HUDEP-2 (cell line): ENCODE measurements around the gene CCDC81.
"Not testable (repeated sequence)": the region's sequence is repeated elsewhere in the genome, so short reads cannot be mapped to it uniquely, and the experiment has no call there.

ENCODE experiments used
- DNase-seq, 76 experiments: peaks; one replicate each; lab custom pipeline; 2025; ENCODE audit not compliant: unreplicated experiment in 76 of 76; lab: John Stamatoyannopoulos, UW

Gene CCDC81

DNA sequence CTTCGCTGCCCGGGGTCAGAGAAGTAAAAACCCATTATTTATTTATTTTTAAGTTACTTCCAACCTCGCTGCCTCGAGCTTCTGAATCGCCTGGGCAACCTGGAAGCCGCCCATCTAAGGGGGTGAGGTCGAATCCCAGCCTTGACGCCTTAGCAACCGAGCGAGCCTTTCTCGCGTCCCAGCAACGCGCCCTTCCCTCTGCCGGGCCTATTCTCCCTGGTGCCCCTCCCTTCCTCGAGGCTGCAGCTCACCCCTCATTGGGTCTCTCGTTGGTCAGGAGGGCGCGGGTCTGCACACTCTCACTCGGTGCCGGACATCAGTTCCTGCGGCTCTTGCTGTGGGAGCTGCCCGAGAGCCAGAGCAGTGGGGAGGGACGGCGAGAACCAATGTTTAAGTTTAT lies at the start of gene CCDC81:
Gene CCDC81, plus strand, starts transcription at position 302 of the 400 bp plus-strand sequence. CDS start 277 bp downstream, outside the sequence.
- DNase-seq, result no peak

DNA sequence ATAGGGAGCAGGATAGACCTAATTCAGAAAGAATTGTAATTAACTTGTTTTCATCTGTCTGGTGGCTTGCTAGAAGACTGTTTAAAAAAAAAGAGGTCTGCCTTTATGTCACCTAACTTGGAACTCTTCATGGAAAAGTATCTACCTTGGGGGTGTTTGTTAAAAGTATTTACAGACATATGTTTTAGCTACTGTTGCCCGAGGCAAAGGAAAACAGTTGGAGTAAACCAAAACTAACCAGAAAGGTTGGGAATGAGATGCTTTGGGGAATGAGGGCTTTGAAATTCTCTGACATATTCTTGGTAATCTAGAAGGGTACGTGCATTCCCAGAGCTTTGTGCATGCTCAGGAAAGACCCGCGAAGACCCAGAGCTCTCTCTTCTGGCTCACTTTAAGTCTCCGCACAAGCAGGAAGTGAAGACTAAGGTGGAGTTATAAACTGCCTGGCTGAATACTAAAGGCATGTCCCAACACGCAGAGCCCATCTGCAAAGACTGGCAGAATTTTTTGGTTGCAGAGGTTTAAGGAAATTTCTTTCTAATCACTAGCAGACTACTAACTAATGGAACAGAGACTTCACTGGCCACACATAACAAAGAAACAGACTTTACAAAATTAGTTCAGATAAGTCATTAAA lies 39.4 kb upstream of the CCDC81 start:
- no peak for DNase-seq

DNA sequence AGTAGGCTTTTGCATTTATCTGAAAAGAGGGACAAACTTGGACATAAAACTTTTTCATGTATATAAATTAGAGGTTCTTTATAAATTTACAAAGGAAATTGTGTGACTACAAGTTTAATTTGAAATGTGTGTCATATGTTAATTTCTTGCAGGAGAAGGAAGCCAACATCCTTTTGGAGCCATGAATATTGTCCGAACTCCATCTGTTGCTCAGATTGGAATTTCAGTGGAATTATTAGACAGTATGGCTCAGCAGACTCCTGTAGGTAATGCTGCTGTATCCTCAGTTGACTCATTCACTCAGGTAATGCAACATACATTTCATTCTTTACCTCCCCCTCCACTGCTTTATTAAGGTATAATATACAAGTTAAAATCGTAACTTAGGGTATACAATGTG lies 37.5 kb upstream of the CCDC81 start:
- DNase-seq, result no peak

DNA sequence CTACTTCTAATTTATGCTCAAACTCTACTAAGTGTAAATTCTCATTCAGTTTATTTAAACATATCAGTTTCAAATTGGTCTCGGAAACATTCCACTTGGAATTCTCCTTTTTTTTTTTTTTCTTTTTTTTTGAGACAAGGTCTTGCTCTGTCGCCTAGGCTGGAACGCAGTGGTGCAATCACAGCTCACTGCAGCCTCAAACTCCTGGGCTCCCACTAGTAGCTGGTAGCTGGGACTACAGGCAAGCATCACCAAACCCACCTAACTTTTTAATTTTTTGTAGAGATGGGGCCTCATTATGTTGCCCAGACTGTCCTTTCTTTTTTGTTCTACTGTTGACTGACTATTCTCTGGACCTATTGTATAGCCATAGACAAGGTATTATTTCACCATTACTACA lies 33.3 kb upstream of the CCDC81 start:
- DNase-seq, result no peak

DNA sequence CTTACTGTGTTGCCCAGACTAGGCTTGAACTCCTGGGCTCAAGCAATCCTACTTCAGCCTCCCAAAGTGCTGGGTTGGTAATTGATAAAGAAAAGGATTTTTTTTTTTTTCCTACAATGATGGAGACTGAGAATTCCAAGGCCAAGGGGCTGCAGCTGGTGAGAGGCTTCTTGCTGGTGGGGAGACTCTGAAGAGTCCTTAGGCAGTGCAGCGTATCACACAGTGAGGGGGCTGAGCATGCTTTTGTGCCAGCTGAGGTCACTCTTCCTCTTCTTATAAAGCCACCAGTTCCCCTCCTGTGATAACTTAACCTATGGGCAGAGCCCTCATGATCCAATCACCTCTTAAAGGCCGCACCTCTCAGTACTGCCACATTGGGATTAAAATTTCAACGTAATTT lies 28.2 kb upstream of the CCDC81 start:
- DNase-seq, result no peak

DNA sequence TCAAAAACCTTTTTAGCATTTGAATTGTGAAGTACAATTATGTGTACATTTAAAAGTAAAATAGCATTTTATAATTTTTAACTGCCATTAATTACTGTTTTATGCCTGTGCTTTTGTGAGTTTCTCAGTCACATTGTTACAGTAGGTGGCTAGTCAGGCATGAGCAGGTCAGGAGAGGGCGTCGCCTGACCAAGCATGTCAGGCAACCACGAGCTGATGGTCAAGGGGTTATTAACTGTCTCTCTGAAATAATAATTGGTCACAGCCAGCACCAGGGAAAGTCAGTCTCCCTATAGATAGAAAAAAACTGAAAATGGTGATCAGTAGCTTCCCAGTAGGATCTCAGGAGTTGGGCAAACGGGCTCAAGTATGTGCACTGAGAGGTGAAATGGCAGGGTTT lies 19.4 kb upstream of the CCDC81 start:
- DNase-seq, result no peak

DNA sequence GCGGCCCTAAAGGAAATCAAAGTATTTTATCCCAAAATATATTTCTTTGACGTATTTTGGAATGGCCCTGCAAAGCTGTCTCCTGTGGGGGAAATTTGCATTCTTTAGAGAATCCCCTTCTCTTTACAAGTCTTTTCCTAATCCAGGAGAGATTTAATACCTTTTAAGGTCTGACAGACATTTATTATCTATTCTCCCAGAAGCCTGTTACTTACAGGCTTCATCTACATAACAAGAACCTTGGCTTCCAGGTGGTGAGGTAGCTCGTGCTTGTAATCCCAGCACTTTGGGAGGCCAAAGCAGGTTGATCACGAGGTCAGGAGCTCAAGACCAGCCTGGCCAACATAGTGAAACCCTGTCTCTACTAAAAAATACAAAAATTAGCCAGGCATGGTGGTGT lies 17.3 kb upstream of the CCDC81 start:
- not testable (repeated sequence) for DNase-seq

DNA sequence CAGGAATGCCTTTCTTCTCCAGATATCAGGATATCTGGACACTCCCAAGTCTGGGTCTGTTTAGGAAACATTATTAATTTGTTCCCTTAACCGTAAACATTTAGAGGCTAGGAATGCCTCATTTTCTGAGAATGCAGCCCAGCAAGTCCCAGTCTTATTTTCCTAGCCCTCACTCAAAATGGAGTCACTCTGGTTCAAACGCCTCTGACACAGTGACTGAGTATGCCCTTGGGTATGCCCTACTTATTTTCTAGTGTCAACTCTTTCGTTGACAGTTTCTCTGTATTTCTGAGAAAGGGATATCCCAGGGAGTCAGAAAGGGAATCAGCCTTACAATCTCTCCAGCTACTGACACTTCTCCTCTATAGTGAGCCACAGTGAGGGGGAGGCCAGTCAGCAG lies 16.0 kb upstream of the CCDC81 start:
- DNase-seq, result no peak

DNA sequence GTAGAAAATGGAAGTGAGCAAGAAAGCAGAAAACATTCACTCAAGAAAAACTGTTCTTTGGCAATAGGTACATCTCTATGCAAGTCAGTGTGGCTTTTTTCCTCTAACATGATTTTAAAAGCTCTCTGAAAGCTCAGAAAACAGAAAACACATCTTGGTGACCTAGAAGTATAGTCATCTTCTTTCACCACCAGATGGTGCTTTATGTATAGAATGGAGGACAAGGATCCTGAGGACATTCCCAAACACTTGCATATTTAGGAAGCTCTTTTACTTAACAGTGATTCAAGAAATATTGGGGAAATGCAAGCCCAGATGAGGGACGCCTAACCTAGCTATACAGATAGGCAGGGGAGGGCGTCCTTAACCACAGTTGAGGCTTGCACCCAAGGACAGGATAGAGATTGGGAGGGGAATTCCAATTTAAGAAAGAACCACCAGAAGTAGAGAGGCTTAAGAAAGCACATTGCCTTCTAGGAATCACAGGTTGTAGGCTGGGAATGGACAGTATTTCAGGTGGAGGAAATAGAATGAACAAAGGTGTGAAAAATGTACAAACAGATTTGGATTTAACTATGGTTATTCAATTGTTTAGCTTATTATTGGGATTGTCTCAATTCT lies 13.8 kb upstream of the CCDC81 start:
- DNase-seq, result no peak

DNA sequence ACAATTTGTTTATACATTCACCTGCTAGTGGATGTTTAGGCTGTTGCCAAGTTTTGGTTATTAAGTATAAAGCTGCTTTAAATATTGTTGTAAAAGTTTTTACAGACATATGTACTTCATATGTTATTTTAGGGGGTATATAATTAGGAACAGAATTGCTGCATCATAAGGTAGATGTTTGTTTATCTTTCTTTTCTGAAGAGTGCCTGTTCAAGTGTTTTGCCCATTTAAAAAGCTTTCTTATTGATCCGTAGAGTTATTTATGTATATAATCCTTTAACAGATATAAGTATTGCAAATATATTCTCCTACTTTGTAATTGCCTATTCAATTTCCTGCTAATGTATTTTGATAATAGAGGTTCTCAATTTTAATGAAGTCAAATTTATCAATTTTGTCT lies 11.3 kb upstream of the CCDC81 start:
- DNase-seq, result no peak

DNA sequence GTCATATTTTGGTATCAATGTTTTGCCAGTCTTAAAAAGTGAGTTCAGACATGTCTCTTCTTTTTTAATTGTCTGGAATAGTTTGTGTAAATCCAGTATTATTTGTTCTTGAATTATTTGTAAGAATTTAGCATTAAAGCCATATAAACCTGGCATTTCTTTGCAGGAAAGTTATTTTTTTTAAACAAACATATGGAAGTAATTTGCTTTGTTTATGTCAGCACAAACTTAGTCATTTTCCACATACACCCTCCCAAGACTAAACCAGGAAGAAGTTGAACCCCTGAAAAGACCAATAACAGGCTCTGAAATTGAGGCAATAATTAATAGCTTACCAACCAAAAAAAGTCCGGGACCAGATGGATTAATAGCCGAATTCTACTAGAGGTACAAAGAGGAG lies 9.1 kb upstream of the CCDC81 start:
- DNase-seq, result no peak

DNA sequence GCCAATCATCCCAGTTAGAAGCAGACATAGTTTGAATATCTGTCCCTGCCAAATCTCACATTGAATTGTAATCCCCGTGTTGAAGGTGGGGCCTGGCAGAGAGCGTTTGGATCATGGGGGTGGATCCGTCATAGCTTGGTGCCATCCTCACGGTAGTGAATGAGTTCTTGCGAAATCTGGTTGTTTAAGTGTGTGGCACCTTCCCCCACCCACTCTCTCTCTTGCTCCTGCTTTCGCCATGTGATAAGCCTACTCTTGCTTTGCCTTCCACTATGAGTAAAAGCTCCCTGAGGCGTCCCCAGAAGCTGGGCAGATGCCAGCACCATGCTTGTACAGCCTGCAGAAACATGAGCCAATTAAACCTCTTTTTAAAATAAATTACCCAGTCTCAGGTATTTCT lies 5.0 kb upstream of the CCDC81 start:
- no peak for DNase-seq

DNA sequence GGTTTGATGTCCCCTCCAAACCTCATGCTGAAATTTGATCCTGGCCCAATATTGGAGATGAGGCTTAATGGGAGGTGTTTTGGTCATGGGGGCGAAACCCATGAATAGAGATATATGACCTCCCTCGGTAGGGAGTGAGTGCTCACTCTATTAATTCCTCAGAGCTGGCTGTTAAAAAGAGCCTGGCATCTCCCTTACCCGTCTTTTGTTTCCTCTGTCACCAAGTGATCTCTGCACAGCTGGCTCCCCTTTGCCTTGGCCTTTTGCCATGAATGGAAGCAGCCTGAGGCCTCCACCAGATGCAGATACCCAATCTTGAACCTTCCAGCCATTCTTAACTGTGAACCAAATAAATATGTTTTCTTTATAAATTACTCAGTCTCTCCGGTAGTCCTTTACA lies 4.5 kb upstream of the CCDC81 start:
- no peak for DNase-seq

DNA sequence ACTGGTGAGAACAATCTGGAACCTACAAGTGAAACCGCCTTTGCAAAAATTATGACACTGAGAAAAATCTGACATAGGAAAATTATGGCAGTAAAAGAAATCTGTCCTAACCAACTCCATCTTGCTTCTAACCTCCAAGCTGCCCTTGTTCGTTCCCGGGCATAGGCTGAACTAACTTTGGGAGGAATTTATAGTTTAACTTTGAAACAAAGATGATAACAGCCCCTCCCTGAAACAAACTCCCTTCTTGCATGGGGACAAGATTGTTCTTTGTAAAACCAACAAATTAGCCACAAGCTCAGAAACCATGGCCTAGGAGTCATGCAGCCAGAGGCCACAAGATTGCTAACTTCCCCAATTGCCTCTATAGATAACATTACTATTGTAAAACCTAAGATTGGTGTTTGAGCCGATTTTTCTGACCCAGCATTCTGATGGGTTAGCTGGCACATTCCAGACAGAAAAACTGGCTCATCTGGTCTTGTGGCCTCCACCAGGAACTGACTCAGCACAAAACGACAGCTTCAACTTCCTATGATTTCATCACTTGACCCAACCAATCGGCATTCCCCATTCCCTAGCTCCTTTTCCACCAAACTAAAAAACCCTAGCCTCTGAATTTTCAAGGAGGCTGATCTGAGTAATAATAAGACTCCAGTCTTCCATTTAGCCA lies 3.6 kb upstream of the CCDC81 start:
- peak in 1 of 76 experiments; percentile 1 for DNase-seq

DNA sequence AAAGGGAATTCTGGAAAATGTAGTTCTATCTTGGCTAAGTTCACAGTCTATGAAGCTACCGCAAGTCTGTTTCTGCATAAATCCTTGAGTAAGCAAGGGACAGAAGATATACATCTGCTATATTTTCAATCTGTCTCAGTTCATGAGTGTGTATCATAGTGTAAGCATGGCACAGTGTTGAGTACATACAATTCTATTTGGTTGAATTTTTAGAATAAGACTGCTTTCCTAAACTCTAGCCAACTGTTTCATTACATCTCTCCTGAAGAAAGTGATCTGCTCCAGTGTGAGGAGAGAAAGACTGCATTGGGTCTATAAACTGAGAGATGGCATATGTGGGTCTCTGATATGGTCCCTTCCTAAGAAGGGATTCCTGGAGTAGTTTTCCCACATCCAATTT lies 2.6 kb upstream of the CCDC81 start:
- no peak for DNase-seq

DNA sequence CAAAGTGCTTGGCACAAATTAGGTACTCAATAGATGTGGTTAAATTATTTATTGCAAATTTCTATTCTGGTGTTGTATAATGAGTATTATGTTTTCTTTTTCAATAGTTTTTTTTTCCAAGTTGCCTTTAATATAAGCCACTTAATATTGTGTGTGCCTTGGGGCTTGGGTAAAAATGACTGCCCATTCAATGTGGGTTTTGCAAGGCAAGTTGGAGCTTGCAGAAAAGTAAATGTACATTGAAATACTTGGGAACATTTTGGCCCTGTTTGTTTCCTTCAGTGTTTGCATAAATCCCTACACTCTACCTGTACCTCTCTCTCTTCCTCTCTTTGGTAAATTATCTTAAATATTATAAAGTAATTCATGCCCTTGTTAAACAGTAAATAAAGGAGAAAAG lies 2.1 kb upstream of the CCDC81 start:
- DNase-seq, result no peak

DNA sequence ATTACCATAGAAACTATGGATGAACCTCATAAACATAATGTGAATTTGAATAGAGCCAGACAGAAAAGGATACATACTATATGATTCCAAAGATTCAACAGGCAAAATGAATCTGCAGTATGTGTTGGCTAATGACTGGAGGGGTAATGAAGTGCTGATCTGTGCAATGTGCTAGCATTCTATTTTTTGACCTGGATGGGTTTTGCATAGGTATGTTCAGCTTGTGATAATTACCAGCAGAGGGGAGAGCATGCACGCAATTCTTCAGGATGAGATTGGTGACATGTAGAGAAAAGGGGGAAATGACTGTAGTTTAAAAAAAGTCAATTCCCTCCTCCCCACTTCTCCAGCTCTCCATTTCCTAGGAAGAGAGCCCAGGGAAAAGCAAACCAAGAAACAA lies 618 bp upstream of the CCDC81 start:
- no peak for DNase-seq

DNA sequence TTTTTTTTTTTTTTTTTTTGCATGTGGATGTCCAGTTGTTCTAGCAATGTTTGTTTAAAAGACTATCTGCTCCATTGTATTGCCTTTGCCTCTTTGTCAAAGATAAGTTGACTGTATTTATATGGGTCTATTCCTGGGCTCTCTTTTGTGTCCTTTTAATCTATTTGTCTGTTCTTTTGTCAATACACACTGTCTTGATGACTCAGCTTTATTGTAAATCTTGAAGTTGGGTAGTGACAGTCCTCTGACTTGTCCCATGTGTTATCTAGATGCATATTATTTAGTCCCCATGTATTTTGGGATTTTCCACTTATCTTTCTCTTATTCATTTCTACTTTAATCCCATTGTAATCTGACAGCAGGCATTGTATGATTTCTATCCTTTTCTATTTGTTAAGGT lies 3.3 kb downstream of the CCDC81 start:
- no peak for DNase-seq

DNA sequence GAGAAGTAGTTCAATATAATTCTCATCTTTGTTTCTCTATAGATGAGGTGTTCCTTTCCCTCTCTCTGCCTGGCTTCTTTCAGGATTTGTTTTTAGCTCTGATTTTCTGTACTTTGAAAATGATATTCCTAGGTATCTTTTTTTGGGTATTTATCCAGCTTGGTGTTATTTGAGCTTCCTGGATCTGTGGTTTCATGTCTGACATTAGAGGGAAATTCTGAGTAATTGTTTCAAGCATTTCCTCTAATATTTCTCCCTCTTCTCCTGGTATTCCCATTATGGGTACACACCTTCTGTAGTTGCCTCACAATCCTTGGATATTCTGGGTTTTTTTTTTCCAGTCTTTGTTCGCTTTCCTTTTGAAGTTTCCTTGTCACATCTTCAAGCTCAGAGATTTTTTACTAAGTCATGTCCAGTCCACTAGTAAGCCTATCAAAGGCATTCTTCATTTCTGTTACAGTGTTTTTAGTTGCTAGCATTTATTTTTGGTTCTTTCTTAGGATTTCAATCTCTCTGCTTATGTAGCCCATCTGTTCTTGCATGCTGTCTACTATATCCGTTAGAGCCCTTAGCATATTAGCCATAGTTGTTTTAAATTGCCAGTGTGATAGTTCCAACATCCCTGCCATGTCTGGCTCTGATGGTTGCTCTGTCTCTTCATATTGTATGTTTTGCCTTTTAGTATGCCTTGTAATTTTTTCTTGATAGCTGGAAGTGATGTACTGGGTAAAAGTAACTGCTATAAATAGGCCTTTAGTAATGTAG lies 5.8 kb downstream of the CCDC81 start:
- no peak for DNase-seq

DNA sequence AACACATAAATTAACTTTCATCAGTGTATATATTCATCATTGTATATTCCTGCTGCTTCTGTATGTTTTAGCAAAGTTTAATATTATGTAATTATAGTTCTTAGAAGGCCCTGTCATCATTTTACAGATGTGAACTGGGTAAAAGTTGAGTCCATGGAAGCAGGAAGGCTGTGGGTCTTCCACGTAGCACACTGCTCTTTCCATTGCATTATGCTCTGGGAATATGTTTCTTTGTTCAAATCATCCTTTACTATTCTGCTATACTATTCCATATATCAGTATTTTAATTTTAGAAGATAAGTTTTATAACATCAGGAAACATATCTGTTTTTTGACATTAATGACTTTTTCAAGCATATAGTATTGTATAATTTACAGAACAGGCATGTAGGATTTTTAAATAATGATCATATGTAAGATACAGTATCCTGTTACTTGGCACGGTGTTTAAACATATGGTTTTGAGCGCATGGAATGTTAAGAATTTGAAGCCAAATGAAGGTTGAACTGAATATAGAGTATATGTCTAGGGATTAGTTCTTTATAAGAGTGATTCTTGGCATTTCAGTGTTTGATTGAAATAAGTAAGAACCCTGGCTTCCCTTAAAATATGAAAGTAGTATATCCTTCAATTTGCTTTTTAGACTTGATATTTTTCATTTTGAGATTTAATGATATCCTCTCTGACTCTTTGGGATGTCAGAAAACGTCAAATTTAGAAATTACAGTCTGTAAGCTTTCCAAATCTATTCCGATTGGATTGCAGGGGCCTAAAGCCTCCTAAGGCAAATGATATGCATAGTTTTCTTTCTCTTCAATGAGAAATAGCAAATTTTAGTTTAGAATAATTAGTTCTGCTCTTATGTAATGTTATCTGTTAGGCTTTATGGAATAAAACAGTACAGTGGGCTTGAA lies 8.6 kb downstream of the CCDC81 start:
- DNase-seq, result no peak

DNA sequence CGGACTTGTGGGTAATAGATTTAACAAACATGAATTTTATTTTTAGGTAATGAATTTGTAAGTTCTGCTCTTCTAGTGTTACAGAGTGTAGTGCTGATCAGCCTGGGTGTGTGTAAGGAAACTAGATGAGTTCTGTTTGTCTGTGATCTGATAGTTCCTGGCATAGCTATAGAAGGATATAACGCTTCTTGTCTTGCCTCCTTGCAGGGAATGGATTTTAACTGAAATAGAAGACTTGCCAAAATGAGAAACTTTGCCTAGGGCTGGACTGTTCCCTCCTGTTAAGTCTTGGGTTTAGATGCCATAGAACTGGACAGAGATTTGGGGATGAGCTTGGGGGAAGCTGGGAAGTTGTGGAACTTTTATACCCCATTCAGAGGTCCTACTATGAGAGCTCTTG lies 11.6 kb downstream of the CCDC81 start:
- no peak for DNase-seq
